RWPE1 (cell line): ENCODE data around the gene PSMD13.
"Not testable (repeated sequence)": the region's sequence is repeated elsewhere in the genome, so short reads cannot be mapped to it uniquely, and the experiment has no call there.

Experiments used
- CTCF ChIA-PET: fragments of 350-600 bp; sonication (Branson Sonifier 250); formaldehyde crosslinking; extraction: SDS; loops from one replicate; lab custom pipeline; 2021; lab: Yijun Ruan, JAX
- POLR2A ChIA-PET: fragments of 400-600 bp; formaldehyde crosslinking; extraction: SDS; loops from one replicate; lab custom pipeline; 2020; ENCODE audit warnings: antibody characterized with exemption; ENCODE audit not compliant: low non-redundant PET; lab: Yijun Ruan, JAX
- DNase-seq: peaks from one replicate; pipeline ENCODE4 v3.0.0; 2012; ENCODE audit warnings: low spot score
- H3K27ac ChIP-seq: fragments of 450-650 bp; 2 replicates; pipeline ENCODE4 v1.5.1; 2017
- CTCF ChIP-seq: fragments of 450-650 bp; conservative IDR thresholded peaks from 2 replicates; pipeline ENCODE4 v1.5.1; 2017; ENCODE audit warnings: low read depth, mild to moderate bottlenecking

Gene PSMD13

GRCh38 chr11:236774-237767, at the start of gene PSMD13:
Gene PSMD13, plus strand, starts transcription at chr11:236976. Its CDS starts 74 bp downstream, at chr11:237050.
- DNase-seq = peak; percentile 87
- ChIA-PET POLR2A (interaction anchor here (1.1 kb wide), 1 partner anchor 30 kb away, joined by 3 read pairs; the partner anchor contains the start of genes BET1L and RIC8A), CTCF (interaction anchor here (0.7 to 1.3 kb wide), 4 partner anchors 14 to 127 kb away, joined by 3 to 5 read pairs (median 4); partner anchors contain the start of gene IFITM2)
- peak within 1 kb of the TSS; percentile 94 for H3K27ac ChIP-seq
- no peak for TF ChIP-seq CTCF

- DNase-seq, CTCF ChIA-PET, POLR2A ChIA-PET, H3K27ac ChIP-seq: not testable (repeated sequence)
Measured at GRCh38 chr11:189200-189783, 47.5 kb upstream of the PSMD13 start.

- CTCF ChIA-PET, H3K27ac ChIP-seq, DNase-seq, POLR2A ChIA-PET: not testable (repeated sequence)
Measured at GRCh38 chr11:189843-190311, 46.9 kb upstream of the PSMD13 start.

GRCh38 chr11:190546-190945, 46.2 kb upstream of the PSMD13 start:
- H3K27ac ChIP-seq, DNase-seq, CTCF ChIA-PET, POLR2A ChIA-PET: not testable (repeated sequence)

- H3K27ac ChIP-seq, DNase-seq, POLR2A ChIA-PET, CTCF ChIA-PET: not testable (repeated sequence)
- TF ChIP-seq CTCF = peak; percentile 56
Measured at GRCh38 chr11:191490-192478, 45.0 kb upstream of the PSMD13 start.

GRCh38 chr11:192674-193128, 44.1 kb upstream of the PSMD13 start, which contains the start of gene SCGB1C1:
Gene SCGB1C1, plus strand, starts transcription at chr11:193078. Its CDS starts 22 bp downstream, at chr11:193100.
- CTCF ChIA-PET, H3K27ac ChIP-seq, DNase-seq, POLR2A ChIA-PET: not testable (repeated sequence)

- CTCF ChIA-PET, H3K27ac ChIP-seq, POLR2A ChIA-PET, DNase-seq: not testable (repeated sequence)
Measured at GRCh38 chr11:193481-193880, 43.3 kb upstream of the PSMD13 start.

GRCh38 chr11:196786-197731, 39.7 kb upstream of the PSMD13 start:
- H3K27ac ChIP-seq = no peak overlapping the region
- CTCF ChIA-PET = interaction anchor here (1.4 kb wide), 1 partner anchor 167 kb away, joined by 3 read pairs; no protein-coding TSS in a partner anchor
- no peak for TF ChIP-seq CTCF
- POLR2A ChIA-PET = no interaction called here
- no peak for DNase-seq
